Jurkat, Clone E6-1 (cell line): Measurements from ENCODE around the gene PRKN.

Source experiments
- DNase-seq: peaks from one replicate; pipeline ENCODE4 v3.0.0-alpha.2; 2011; ENCODE audit warnings: low read depth, low spot score
- H3K4me3 ChIP-seq: 2 replicates; pipeline ENCODE4 v1.5.1; 2011; ENCODE audit warnings: mild to moderate bottlenecking, low read length, control low read depth, moderate library complexity

The PRKN gene

DNA sequence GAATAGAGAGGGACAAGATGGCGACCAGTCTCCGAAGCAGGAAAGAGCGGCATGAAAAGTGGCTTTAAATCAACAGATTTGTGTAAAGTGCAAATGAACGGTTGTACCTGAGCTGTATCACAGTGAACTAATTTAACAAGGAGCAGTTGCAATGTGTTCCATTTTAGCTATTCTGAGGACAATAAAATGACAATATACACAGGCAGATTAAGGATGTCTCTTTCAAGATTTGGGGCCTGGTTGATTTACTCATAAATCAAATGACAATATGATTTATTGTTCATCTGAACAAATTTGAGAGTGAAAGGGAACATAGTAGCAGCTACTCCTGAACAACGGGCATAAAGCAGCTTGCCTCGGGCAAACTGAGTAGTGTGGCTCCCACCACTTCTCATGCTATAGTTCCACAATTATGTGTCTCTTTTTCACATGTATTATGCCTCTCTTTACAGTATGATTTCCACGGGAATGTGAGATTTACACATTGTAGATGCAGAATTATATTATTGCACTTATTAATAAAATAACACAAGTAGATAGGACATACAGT is 1249.6 kb downstream of the PRKN start:
- no peak for DNase-seq
- no peak overlapping the region for H3K4me3 ChIP-seq

DNA sequence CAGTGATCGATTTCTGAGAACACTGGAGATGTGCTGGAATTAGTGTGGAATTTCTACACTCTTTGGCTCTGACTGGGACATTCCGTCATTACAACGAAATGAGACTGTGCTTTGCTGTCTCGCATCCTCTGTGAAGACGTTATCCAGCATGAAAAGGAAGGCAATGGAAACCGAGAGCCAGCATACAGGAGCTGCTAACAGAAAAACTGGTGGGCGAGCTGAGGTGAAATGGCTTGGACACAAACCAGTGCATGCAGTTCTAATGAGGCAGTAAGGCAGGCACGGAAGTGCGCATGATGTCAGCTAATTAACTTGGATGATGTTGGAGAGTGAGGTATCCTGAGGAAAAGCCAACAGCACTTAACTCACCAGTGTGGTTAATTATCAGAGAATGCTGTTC is 1250.9 kb downstream of the PRKN start:
- no peak for DNase-seq
- no peak overlapping the region for H3K4me3 ChIP-seq

DNA sequence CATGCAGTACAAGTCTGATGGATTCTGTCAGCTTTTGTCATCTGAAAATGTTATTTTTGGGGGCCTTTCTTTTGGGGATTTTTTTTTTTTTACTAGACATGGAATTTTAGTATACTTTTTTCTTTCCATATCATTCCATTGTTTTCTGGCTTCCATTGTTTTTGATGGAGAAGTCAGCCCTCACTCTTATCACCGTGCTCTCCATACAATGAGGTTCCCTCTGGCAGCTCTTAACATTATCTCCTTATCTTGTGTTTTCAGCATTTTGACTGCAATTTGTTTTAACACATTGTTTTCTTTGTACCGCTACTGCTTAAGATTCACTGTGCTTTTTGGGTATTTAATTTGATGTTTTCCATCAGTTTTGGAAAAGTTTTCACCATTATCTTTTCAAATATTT is 1262.2 kb downstream of the PRKN start:
- DNase-seq: no peak
- no peak overlapping the region for H3K4me3 ChIP-seq

DNA sequence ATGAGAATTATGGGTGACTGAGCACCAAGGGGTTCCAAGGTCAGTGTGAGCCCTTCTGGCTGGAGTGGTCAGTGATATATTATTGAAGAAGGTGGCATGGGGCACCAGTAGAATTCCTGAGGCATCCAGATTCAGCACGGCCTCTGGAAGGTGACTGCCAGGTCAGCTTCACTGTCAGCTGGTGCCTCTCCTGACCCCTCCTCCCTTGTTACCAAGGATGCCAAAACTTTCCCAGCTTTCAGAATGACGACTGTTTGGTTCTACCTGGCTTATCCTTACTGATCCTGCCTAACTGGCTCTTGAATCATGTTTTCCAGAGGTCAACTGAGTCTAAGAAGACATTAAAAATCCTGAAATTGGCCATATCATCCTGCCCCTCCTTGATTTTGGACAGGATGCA is 1264.5 kb downstream of the PRKN start:
- H3K4me3 ChIP-seq: no peak overlapping the region
- DNase-seq: no peak

DNA sequence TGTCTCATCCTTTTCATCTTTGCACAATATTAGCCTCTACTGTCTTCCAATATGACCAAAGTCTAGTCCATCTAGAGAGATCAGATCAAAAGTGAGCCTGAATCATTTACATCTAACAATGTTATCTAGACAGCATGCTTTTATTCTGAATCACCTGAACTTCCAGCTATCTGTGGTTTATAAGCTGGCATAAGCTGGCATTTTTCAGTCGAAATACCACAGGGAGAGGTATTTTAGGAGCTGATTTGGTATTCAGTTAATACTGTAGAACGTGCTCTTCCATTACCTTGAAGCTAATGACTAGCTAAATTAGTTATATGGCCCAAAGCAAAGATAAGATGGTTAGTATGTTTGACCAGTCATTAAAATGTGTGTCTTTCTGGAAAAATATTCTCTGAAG is 1265.4 kb downstream of the PRKN start:
- no peak overlapping the region for H3K4me3 ChIP-seq
- no peak for DNase-seq

DNA sequence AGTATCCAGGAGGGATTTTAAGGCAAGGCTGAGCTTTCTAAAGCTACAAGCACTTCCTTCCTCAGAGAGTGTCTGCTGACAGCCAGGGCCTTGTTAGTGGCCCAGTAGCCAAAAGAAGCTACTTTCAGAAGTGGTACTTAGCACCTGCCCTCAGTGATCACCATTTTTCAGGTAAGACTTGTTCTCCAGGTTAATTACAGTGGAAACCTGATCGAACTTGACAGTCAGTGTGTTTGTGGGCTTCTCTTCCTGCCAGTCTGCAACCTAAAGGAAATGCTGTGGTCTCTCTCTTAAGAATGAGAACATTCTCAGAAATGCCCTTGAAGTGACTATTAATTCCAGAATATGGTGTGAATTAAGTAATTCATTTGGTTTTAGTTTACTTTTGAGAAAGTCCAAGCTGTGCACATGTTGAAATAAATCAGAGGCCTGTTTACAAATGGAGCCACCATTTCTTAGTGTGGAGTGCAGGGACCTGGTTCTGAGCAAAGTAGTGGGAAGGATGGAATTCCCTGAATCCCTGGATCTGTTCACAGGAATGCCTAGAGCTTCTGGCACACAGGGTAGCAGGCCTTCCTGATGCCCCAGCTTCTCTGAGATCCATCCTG is 1268.5 kb downstream of the PRKN start:
- DNase-seq: peak; percentile 10
- no peak overlapping the region for H3K4me3 ChIP-seq

DNA sequence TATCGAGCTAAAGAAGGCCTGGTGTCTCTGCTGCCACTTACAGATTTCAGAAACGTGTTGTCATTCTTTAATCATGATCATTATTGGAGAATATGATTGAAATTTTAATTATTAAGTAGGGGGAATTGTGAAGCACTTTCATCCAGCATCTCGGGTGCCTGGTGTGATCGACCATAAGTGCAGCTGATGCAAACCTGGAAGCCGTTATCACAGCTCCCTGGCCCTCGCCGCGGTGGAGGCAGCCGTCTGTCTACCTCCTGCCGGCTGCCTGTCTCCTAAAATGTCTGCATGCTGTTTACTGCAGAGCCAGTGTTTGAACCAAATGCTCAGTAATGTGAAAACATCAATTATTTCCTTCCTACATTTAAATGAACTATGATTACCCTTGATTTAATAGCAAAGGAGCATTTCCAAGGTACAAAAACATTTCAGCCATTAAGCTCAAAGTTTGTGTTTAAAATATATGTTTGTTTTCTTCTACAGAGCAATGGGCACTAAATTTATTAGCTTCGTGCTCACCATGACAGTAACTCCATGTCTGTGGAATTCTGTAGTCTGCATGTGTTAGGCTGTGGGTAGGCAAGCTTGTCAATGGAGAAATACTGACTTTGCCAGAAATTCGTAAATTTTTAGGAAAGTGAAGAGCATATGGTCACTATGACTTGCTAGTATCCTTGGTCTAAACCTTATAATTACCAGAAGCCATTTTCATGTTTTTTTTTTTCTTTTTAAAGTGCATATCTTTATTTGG is 1269.2 kb downstream of the PRKN start:
- DNase-seq: no peak

DNA sequence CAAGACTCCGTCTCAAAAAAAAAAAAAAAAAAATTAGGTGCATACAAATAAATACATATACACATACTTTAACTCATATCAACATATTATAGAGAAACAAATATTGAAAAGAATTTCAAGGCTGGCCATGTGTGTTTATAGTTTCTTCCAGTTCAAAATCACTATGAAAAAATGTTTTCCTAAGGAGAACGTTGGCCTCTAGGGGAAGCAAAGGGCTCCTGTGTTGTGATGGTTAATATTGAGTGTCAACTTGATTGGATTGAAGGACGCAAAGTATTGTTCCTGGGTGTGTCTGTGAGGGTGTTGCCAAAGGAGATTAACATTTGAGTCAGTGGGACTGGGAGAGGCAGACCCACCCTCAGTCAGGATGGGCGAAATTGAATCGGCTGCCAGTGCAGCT is 1271.7 kb downstream of the PRKN start:
- DNase-seq: no peak
- no peak overlapping the region for H3K4me3 ChIP-seq

More for the DNA sequence above, 1269.2 kb downstream of the PRKN start:
- H3K4me3 ChIP-seq: no peak overlapping the region

DNA sequence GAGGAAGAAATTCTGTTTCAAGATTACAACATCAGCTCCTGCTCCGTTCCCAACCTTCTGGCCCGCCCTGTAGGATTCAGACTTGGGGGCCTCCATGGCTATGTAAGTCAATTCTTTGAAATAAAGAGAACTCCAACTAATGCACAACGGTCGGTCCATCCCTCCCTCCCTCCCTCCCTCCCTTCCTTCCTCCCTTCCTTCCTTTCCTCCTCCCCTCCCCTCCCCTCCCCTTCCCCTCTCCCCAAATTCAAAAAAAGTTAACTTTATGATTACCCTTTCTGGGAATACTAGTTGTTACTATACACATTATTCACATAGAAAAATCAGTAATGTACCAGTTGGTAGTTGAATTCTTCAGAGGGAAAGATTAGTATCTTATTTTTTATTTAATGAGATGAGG is 1274.0 kb downstream of the PRKN start:
- H3K4me3 ChIP-seq: no peak overlapping the region
- no peak for DNase-seq

DNA sequence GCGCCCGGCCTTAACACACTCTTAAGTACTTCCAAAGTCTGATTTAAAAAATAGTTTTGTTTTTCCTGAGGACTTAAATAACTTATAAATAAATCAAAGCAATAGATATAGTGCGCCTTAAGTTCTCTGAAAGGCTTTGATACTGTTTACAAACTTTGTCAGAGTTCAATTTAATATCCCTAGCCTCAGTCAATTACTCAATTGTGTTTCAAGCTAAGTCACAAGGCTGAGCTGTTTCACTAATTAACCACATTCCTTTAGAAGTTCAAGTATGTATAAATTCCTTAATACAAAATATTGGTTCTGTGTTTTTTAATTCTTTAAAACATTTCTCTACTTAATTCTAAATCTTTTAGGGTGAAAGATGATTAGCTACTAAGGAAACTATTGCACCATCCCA is 1275.3 kb downstream of the PRKN start:
- DNase-seq: no peak
- H3K4me3 ChIP-seq: no peak overlapping the region

DNA sequence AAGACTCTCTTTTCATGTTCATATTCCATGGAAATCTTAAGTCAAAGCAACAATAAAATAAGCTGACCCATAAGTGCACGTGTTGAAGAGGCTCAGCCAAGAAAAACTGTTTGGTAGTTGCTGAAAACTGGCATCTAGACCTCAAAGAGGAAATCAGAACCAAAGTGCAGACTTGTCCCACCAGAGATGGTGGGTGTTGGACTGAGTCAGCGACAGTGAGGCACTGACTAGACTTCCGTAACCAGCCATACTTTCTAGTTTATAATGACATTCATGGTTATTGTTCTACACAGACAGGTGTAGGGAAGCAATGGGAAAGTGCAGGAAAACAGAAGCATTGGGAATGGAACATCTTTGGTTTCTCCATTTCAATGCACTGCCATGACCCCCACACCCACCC is 1278.0 kb downstream of the PRKN start:
- H3K4me3 ChIP-seq: no peak overlapping the region
- no peak for DNase-seq

DNA sequence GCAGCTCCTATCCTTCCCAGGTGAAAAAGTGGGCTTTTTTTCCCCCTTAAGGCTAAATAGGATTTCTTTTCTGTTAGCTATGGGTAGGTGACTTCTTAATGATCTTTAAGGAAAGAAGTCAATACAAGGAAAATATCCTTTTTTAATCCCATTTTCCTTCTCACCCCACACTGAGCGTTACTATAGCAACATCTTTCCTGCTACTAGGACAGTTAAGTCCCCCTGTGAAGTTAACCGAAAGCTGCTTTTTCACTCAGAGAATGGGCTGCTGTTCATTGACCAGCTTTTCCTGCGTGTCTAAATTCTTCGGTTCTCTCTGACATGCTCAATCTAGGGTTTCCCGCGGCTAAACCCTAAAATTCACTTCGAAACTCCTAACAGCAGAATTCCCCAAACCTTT is 1280.6 kb downstream of the PRKN start:
- H3K4me3 ChIP-seq: no peak overlapping the region
- no peak for DNase-seq

DNA sequence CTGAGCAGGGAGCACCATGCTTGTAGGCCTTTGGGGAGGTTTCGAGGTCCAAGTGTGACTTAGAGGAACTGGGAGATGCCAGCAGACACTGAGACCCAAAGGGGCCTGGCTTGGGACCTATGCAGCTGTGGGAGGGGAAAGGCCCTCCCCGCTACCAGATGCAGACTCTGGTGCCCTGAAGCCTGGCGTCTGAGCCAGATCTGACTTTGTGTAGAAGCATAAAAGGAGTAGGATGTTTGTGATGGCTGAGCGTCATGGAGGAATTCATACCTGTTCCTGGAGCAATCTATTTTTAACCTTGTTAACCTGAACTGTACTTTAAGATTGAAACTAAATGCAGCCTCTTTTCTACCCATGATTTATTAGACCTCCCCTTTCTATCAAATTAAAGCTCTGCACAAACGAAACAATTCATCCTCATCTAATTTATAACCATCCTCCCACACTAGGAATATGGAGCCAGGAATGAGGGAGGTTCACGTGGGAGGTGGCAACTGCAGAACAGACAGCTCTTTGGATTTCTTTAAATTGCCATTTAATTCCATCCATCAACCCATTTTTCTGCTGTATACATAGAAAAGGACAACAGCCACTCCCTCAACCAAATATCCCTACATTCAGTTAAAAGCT is 1281.2 kb downstream of the PRKN start:
- no peak overlapping the region for H3K4me3 ChIP-seq
- no peak for DNase-seq

DNA sequence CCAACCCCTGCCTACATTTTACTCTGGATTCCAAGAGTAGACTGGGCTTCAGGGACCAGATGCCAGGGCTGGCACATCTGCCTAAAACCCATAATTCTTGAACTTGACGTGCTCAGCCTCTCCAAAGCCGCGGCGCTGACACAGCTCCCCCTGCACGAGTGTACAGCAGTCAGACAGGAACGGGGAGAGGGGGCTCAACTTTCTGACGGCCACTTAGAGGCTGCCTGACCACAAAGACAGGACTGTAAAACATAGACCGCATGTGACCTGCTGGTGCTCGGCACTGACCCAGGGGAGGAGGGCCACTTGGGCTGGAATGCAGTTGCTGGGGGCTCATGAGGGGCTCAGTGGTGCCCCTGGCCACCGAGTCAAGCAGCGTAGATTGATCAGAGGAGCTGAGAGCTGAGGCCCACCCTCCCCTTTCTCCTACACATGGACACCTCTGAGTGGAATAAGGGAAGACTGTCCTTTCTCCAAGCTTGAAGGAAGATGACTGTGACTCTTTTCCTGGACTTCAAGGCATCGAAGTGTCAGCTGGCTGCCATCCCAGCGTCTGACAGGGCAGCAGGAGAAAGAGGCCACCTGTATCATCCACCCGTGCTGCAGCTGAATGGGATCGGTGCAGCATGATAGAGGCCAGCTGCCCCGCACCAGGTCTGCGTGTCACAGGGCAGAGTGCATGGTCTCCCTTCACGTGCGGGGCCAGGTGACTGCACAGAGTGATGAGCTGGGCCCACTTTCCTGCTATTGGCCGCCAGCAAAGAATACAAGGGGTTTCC is 1282.4 kb downstream of the PRKN start:
- DNase-seq: no peak
- H3K4me3 ChIP-seq: no peak overlapping the region

DNA sequence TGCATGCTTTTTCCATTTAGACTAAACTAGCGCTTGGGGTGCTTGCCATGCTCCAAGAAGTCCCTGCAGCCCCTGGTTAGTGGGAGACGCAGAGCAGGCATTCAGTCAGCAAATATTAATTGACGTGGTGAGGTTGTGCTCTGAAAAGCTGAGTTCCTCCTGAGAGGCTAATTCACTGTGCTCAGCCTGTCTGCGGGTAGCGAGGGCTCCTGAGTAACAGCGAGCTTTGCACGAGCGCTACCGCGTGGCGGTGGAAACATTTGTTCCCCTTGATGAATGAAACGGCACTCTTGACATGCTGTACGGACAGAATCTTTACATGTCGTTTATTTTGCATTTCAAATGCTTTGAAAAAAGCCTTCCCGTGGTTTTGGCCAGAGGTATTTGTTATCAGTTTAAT is 1283.1 kb downstream of the PRKN start:
- no peak overlapping the region for H3K4me3 ChIP-seq
- DNase-seq: no peak

DNA sequence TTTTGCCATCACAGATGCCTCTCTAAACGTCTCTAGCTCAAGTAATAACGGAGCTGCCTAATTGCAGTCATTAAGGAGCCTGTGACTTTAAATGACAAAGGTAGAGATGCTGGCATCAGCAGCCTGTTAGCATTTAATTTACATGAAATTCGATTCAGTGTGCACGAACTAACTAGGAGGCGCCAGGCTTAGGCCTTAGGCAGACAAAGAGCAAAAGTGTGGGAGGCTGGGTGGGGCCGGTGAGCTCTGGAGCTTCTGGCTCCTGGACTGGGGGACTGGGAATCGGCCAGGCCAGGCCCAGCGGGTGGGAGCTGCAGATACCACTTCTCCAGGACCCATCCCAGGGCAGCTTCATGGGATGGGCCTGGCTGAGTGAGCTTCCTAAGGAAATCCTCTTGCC is 1283.7 kb downstream of the PRKN start:
- H3K4me3 ChIP-seq: no peak overlapping the region
- no peak for DNase-seq

DNA sequence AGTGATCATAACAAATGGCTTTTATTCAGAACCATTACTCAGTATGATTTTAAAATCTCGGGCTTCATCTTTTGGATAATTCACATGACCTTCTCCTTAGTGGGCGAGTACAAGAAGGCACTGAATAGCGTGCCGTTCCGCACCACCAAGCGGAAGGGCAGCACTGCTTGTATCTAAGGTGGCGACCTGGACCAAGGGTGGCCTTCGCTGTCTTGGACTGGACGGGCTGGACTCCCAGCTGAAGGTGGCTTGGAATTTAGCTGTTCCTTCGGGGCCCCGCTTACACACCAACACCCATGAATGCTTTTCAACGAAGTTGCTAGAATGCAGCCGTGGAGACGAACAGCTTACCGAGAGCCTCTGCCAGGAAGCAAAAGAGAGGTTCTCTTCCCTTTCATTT is 1285.1 kb downstream of the PRKN start:
- no peak for DNase-seq
- H3K4me3 ChIP-seq: no peak overlapping the region

DNA sequence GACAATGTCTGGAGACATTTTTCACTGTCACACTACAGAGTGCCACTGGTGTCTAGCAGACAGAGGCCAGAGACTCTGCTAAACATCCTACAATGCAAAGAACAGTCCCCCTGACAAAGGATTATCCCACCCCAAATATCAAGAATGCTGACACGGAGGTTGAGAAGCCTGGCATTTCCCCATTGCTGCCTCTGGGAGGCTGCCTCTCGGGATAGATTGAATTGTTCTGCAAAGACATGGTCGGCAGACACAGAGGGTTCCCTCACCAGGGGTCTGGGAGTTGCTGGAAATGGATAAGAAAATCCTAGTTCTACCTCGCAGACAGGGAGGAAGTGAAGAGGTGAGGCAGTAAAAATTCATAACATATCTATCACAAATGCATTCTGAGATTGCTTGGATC is 1287.3 kb downstream of the PRKN start:
- H3K4me3 ChIP-seq: no peak overlapping the region
- DNase-seq: no peak

DNA sequence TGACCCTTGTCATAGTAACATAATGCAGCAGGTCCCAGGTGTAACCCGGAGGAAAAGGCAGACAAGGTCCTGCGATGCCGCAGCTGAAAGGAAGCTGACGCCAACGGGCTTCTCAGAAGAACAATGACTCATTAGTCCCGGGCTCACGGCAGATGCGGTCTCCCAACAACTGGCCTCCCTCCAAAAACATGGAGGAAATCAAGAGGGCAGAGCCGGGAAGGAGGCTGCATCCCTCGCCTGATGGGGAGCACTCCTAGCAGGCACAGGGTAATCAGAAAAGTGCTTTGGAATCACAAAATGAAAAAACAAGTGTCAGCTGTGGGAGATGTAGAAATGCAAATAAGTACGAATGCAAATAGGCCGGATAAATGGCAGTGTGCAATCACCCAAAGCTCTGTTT is 1288.5 kb downstream of the PRKN start:
- no peak overlapping the region for H3K4me3 ChIP-seq
- no peak for DNase-seq
